ENCODE results near the gene VGLL1.

VGLL1 gene, protein sequence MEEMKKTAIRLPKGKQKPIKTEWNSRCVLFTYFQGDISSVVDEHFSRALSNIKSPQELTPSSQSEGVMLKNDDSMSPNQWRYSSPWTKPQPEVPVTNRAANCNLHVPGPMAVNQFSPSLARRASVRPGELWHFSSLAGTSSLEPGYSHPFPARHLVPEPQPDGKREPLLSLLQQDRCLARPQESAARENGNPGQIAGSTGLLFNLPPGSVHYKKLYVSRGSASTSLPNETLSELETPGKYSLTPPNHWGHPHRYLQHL

DNA sequence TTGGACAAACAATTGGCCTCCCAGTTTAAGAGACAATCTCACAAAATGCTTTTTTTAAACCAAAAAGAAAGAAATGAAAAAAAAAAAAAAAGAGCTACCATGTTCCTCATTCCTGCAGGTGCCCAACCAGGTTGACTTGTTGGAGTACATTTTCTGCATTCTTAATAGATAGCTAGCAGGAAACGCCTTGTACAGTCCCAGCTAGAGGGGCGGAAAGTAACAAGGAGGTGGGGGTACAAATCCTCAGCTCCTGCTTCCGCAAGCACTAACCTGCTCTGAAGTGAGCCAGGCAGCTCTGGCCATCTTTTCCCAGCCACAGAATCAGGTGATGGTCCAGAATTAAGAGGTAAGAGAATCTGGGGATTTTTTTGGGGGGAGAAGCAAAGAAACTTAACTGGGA, at the start of gene VGLL1:
Gene VGLL1 (plus strand): TSS at position 265 of the 400 bp plus-strand sequence. CDS start 3,806 bp downstream, outside the sequence.
- DNase-seq (ENCODE audit: low spot score), result no peak

- no peak for DNase-seq (ENCODE audit: low spot score)
Observed at GRCh38 chrX:136487647-136488046, 44.4 kb upstream of the VGLL1 start, which contains the start of gene BRS3. TSS of gene BRS3 (plus strand) at chrX:136487947. CDS start at chrX:136488115, 168 bp downstream.

DNA sequence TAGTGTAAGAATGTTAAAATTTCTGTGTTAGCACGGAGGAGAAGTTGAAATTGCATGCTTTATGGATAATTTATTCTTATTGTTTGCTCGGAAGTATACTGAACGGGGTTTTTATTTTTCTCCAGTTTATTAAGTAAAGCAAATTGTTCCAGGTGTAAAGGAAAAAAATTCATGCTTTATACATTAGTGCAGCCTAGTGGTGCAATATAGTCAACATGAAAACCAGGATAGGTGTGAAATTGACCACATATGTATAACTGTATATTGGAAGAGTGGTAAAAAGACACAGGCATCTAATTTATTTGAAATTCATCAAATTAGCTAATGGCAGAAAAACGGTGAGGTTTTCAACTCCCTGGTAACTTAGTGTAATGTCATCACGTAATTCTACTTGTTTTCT, 43.3 kb upstream of the VGLL1 start:
- no peak for DNase-seq (ENCODE audit: low spot score)

DNA sequence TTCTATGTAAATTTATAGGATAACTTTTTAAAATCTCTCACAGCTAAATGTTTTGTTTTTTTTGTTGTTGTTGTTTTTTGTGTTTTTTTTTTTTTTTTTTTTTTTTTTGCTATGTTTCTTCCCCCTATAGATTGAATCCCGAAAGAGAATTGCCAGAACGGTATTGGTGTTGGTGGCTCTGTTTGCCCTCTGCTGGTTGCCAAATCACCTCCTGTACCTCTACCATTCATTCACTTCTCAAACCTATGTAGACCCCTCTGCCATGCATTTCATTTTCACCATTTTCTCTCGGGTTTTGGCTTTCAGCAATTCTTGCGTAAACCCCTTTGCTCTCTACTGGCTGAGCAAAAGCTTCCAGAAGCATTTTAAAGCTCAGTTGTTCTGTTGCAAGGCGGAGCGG, 40.2 kb upstream of the VGLL1 start:
- DNase-seq (ENCODE audit: low spot score), result no peak

DNA sequence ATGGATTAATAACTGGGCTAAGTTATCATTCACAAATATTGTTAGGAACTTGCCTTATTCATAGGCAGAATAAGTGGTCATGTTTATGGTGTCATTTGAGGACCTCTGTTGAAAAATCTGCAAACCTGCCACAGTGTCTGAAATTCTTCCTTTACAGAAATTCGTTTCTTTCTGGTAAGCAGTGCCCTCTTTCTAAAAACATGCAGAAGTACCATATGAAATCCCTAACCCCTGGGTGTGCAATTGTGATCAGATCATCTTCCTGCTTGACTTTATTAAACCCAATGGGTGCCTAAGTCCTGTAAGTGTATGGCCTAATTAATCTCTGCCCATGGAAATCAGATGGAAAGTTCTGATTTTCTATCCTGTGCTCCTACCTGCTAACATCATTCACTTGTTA, 39.0 kb upstream of the VGLL1 start:
- DNase-seq (ENCODE audit: low spot score), result no peak

GRCh38 chrX:136495043-136495442, 37.0 kb upstream of the VGLL1 start:
- no peak for DNase-seq (ENCODE audit: low spot score)

GRCh38 chrX:136496186-136496763, 35.7 kb upstream of the VGLL1 start:
- DNase-seq (ENCODE audit: low spot score), result no peak

- peak; percentile 86 for DNase-seq (ENCODE audit: low spot score)
Observed at GRCh38 chrX:136496764-136497555, 35.1 kb upstream of the VGLL1 start.

- no peak for DNase-seq (ENCODE audit: low spot score)
Observed at GRCh38 chrX:136497556-136498052, 34.4 kb upstream of the VGLL1 start, which contains the start of gene HTATSF1. TSS of gene HTATSF1 (plus strand) at chrX:136497592. CDS start at chrX:136497685, 93 bp downstream.

- DNase-seq (ENCODE audit: low spot score), result no peak
Observed at GRCh38 chrX:136519069-136519468, 12.9 kb upstream of the VGLL1 start.

- no peak for DNase-seq (ENCODE audit: low spot score)
Observed at GRCh38 chrX:136523770-136524169, 8.2 kb upstream of the VGLL1 start.

DNA sequence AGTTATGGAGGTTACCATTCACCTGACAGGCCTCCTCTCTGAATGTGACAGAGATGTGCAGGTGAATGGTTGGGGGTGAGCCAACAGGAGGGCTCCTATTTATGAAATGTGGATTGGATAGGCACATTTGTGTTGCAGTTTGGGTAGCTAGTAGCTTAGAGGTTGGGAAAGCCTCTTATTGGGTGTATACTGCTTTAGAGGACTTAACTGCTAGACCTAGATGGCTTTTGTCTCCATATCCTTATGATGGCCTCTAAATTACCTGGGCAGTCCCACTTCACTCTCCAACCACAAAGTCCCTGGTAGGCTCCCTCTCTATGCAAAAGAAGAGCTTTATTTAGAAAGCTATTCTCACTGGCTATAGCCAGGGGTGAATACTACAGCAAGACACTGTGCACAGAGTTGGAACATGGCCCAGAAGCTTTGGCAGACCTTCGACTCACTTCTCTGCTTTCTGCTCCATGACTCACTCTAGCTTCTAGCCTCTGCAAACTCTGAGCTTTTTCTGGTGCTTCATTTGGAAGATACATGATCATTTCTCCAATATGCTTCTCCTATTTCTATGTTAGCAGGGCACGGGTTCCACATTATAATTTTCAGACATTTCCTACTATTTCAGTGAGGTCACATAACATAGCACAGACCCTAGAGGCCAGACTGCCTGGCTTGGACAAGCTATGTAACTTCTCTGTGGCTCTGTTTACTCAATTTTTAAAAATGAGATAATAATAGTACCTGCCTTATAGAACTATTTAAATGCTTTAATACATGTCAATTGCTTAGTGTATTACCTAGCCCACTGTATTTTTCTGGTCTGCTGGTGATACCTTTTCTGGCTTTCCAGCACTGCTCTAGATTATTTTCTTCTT, 6.0 kb upstream of the VGLL1 start:
- no peak for DNase-seq (ENCODE audit: low spot score)

DNA sequence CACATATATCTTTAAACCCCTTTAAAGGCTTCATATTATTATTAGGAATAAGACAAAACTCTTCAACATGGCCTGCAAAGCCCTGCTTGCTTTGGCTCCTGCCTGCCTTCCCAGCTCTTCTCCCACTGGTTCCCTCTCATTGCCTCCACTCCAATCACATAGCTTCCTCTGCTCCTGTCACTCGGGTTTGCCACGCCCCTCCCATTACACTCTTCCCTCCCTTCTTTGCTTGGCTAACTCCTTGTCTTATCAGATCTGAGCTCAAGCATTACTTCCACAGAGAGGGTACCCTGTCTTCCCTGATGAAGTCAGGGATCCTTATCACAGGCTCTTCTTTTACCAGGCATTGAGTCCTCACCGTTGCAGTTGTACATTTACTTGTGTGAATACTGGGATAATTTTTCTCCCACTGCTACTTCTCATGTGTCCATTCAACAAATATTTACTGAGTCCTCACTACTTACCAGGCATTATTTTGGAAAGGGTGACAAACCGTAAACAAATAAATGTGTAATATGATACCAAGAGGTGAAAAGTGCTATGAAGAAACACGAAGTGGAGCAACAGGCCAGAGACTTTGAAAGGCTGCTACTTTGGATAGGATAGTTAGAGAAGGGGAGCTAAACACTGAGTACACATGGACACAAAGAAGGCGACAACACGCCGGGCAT, 3.2 kb upstream of the VGLL1 start:
- DNase-seq (ENCODE audit: low spot score), result no peak

DNA sequence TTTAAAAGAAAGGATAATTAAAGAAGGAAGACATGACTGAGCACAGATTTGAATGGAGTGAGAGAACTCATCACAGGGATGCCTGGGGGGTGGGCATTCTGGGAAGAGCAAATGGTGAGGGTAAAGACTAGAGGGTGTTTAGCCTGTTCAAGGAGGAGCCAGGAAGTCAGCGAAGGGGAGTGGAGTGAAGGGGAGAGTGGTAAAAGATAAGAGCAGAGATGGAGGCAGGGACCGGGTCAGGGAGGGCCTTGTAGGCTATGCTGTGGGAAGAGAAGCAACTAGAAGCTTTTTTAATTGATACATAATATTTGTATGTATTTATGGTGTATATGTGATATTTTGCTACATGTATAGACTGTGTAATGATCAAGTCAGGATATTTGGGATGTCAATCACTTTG, 2.2 kb upstream of the VGLL1 start:
- no peak for DNase-seq (ENCODE audit: low spot score)

DNA sequence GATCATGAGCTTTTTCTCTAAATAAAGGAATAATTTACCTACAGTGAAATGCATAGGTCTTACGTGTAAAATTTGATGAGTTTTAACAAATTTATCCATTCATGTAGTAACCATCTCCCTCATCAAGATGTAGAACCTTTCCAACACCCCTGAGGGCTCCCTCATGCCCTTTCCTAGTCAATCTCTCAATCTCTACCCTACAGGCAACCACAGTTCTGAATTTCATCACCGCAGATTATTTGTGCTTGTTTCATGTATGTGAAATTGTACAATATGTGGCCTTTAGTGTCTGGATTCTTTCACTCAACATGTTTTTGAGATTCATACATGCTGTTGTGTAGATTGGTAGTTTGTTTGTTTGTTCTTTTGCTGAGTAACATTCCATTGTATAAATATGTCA, 2.1 kb downstream of the VGLL1 start:
- DNase-seq (ENCODE audit: low spot score), result no peak

DNA sequence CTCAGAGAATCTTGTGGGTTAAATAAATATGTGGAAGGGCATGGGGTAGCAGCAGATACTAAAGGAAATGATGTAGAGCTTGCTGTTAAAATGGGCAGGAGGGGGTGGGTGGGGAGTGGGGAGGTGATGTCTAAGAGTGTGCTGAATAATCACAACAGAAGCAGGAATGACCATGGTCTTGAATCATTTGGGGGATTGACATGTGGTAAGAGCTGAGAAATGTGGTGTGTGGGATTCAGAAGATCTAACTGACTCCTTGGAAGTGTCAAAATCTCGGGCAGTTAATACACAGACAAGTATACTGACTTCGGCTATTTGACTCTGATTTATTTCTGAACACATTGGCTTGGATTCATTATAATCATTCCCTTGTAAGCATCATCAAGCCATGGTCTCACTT, 6.8 kb downstream of the VGLL1 start:
- DNase-seq (ENCODE audit: low spot score), result no peak

GRCh38 chrX:136540226-136540625, 8.2 kb downstream of the VGLL1 start:
- no peak for DNase-seq (ENCODE audit: low spot score)

- DNase-seq (ENCODE audit: low spot score), result no peak
Observed at GRCh38 chrX:136541294-136541693, 9.3 kb downstream of the VGLL1 start.

- no peak for DNase-seq (ENCODE audit: low spot score)
Observed at GRCh38 chrX:136542281-136542680, 10.3 kb downstream of the VGLL1 start.

GRCh38 chrX:136546371-136546781, 14.4 kb downstream of the VGLL1 start:
- peak; percentile 1 for DNase-seq (ENCODE audit: low spot score)

GRCh38 chrX:136549226-136549625, 17.2 kb downstream of the VGLL1 start:
- no peak for DNase-seq (ENCODE audit: low spot score)
